Memory B cell (primary cell): ENCODE results near the gene NPR1.
"Not testable (repeated sequence)": the region's sequence is repeated elsewhere in the genome, so short reads cannot be mapped to it uniquely, and the experiment has no call there.

Experiments
- ATAC-seq: fragments of 150-1000 bp; cut with Tn5 transposase; 2 replicates; pipeline ENCODE4 v1.10.0; 2021; ENCODE audit warnings: low read depth, mild to moderate bottlenecking, moderate library complexity
- DNase-seq, 2 donors: peaks; one replicate each; pipeline ENCODE4 v3.0.0; 2022; ENCODE audit warnings: low spot score in 2 of 2
- H3K27ac Mint-ChIP-seq: one replicate; pipeline ENCODE4 v1.8.0; 2022; ENCODE audit warnings: mild to moderate bottlenecking, moderate library complexity, mixed read lengths
- H3K27me3 Mint-ChIP-seq: one replicate; pipeline ENCODE4 v1.8.0; 2022; ENCODE audit warnings: mixed read lengths
- H3K36me3 Mint-ChIP-seq: one replicate; pipeline ENCODE4 v1.8.0; 2022; ENCODE audit warnings: mild to moderate bottlenecking, mixed read lengths
- H3K4me1 Mint-ChIP-seq: one replicate; pipeline ENCODE4 v1.8.0; 2022; ENCODE audit warnings: mixed read lengths
- H3K4me3 Mint-ChIP-seq: one replicate; pipeline ENCODE4 v1.8.0; 2022; ENCODE audit warnings: mild to moderate bottlenecking, moderate library complexity, mixed read lengths
- H3K9me3 Mint-ChIP-seq: one replicate; pipeline ENCODE4 v1.8.0; 2022; ENCODE audit warnings: mixed read lengths

Gene NPR1

DNA sequence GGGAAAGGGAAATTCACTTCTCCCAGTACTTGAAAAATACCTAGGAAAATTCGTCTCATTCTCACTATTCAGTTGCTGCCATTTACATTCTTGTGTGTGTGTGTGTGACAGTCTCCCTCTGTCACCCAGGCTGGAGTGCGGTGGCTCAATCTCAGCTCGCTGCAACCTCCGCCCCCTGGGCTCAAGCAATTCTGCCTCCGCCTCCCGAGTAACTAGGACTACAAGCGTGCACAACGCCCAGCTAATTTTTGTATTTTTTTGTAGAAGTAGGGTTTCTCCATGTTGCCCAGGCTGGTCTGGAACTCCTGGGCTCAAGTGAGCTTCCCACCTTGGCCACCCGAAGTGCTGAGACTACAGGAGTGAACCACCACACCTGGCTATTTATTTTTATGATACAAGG, 18.8 kb upstream of the NPR1 start:
- Mint-ChIP-seq H3K4me1 (peaks cover 2% of the 10 kb centered on the region), H3K9me3 (no peaks in the 10 kb centered on the region), H3K27ac (peak overlapping the region; percentile 60), H3K36me3 (peaks cover 8% of the 10 kb centered on the region), H3K4me3 (peak overlapping the region; percentile 90), H3K27me3 (no peaks in the 10 kb centered on the region)
- DNase-seq (no peak), ATAC-seq (no peak)

DNA sequence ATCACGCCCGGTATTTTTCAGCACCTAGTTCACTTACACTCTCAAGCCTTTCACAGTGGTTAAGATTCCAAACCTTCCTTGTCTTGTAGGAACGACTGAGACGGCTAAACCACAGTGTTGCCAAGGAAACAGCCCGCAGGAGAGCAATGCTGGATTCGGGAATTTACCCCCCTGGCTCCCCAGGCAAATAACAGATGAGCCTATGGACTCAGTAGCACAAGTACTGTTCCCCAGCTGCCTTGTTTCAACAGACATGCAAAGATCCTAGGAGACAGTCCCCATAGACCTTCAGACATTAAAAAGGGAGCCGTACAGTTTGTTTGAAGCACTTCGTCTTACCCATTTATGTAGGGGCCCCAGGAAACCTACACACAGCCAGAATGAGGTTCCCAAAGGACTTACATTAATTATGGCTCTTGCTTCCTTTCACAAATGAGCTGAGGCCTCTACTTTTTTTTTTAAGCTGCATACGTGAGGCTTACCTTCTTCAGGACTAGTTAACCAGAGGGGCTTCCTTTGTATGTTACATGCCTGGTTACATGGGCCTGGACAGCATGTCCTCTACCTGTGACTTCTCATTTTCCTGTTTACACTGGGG, 17.3 kb upstream of the NPR1 start:
- Mint-ChIP-seq H3K27ac (no peak overlapping the region), H3K36me3 (peaks cover 17% of the 10 kb centered on the region), H3K27me3 (no peaks in the 10 kb centered on the region), H3K9me3 (no peaks in the 10 kb centered on the region), H3K4me3 (no peak overlapping the region), H3K4me1 (peaks cover 2% of the 10 kb centered on the region)
- ATAC-seq (no peak), DNase-seq (no peak)

DNA sequence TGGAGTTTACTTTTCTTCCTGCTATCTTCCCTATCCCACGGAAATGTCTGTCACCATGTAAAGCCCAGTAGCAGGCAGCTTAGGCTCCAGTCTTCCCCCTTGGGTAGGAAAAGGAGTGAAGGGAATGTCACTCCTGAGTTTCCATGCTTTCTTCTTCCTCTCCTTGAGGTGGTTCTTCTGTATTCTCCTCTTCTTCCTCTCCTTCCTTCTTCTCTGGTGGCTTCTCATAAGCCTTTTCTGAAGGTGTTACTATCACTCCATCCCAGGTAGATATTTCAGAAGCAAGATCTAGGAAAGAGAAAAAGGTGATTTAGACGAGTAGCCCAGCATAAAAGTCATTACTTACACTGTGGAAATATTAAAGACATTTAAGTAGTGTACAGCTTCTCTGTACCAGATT, 16.2 kb upstream of the NPR1 start:
- H3K9me3 Mint-ChIP-seq, result no peaks in the 10 kb centered on the region
- ATAC-seq (no peak), DNase-seq (no peak)
- peaks cover 2% of the 10 kb centered on the region for H3K4me1 Mint-ChIP-seq
- no peak overlapping the region for H3K27ac Mint-ChIP-seq
- no peaks in the 10 kb centered on the region for H3K27me3 Mint-ChIP-seq
- H3K4me3 Mint-ChIP-seq, result no peak overlapping the region
- H3K36me3 Mint-ChIP-seq, result peaks cover 17% of the 10 kb centered on the region

DNA sequence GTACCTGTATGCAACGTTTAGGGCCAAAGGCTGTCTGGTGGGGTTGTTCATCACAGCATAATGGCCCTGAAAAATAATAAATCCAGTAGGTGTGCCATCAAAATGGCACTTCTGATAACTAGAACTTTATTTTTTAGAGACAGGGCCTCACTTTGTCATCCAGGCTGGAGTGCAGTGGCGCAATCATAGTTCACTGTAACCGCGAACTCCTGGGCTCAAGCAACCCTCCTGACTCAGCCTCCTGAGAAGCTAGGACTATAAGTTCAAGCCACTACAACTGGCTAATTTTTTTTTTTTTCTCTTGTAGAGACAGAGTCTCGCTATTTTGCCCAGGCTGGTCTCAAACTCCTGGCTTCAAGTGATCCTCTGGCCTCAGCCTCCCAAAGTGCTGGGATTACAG, 15.3 kb upstream of the NPR1 start:
- Mint-ChIP-seq H3K4me1 (peaks cover 4% of the 10 kb centered on the region), H3K27me3 (no peaks in the 10 kb centered on the region), H3K4me3 (no peak overlapping the region), H3K27ac (no peak overlapping the region), H3K9me3 (no peaks in the 10 kb centered on the region), H3K36me3 (peaks cover 25% of the 10 kb centered on the region)
- DNase-seq, result no peak
- ATAC-seq, result no peak

DNA sequence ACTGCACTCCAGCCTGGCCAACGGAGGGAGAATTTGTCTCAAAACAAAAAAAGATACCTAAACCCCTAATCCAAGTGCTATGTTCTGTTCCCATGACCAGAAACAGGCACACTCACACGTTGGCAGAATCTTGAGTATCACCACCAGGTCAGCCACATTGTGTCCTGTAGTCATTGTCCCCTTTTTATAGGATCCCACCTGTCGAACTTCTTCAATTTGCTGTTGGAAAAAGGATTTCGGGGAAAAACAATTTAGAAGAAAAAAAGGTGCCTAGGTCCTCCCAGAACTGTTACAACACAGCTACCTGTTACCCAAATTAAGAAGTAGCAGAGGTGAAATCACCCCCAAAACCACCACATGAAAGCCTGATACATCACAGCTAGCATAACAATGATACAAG, 11.0 kb upstream of the NPR1 start:
- no peak for ATAC-seq
- peaks cover 28% of the 10 kb centered on the region for H3K36me3 Mint-ChIP-seq
- no peak overlapping the region for H3K27ac Mint-ChIP-seq

DNA sequence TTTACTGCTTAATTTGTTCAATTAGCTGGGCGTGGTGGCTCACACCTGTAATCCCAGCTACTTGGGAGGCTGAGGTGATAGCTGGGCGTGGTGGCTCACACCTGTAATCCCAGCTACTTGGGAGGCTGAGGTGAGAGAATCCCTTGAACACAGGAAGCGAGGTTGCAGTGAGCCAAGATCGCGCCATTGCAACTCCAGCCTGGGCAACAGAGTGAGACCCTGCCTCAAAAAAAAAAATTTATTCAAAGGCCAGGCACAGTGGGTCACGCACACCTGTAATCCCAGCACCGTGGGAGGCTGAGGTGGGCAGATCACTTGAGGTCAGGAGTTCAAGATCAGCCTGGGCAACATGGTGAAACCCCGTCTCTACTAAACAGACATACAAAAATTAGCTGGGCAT, 9.8 kb upstream of the NPR1 start:
- H3K4me3 Mint-ChIP-seq, H3K9me3 Mint-ChIP-seq, ATAC-seq, DNase-seq, H3K27me3 Mint-ChIP-seq, H3K27ac Mint-ChIP-seq: not testable (repeated sequence)
- H3K4me1 Mint-ChIP-seq, result peaks cover 15% of the 10 kb centered on the region
- peaks cover 28% of the 10 kb centered on the region for H3K36me3 Mint-ChIP-seq

More for the DNA sequence above, 11.0 kb upstream of the NPR1 start:
- Mint-ChIP-seq H3K4me3 (no peak overlapping the region), H3K9me3 (no peaks in the 10 kb centered on the region), H3K4me1 (peaks cover 15% of the 10 kb centered on the region), H3K27me3 (no peaks in the 10 kb centered on the region)
- no peak for DNase-seq

DNA sequence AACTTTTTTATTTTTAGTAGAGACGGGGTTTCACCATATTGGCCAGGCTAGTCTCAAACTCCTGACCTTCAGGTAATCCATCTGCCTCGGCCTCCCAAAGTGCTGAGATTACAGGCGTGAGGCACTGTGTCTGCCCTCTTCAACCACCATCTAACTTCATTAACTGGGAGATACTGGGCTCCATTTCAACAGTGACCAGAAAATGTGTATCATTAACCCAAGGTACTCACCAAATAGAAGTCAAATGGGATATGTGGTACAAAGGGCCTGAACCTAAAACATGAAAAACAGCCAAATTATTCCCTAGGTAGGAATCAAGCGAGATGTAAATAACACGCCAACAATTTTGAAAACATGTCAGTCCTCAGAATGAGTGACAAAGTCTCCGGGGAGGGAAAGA, 8.9 kb upstream of the NPR1 start:
- peaks cover 22% of the 10 kb centered on the region for H3K36me3 Mint-ChIP-seq
- no peaks in the 10 kb centered on the region for H3K9me3 Mint-ChIP-seq
- peaks cover 15% of the 10 kb centered on the region for H3K4me1 Mint-ChIP-seq
- H3K4me3 Mint-ChIP-seq, result no peak overlapping the region
- no peaks in the 10 kb centered on the region for H3K27me3 Mint-ChIP-seq
- H3K27ac Mint-ChIP-seq, result no peak overlapping the region
- ATAC-seq, result no peak
- DNase-seq, result no peak

DNA sequence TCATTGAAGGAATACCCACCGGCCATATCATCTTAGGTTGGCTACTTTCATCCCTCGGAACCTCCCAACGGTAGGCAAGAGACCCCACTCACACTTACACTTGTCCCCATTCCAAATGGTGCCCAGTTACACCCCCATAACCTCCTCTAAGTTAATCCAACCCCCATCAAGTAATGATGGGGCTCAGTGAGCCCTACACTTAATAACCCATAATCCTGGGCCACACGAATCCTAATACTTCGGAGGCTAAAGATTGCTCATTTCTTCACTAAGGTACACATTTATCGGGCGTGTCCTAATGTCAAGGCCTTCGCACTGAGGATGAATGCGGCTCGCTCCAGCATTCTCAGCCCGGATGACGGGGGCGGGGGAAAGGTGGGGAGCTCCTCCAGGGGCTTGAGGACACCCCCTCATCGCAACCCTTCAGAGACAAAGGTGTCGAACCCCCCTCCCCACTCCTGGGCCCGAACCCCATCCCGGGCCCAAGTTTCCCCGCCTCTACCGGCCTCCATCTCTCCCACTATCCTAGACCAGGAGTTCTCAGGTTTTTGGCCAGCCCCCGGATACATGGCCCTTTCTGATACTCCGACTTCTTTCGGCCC, 8.1 kb upstream of the NPR1 start:
- ATAC-seq, result peak; percentile 0
- no peaks in the 10 kb centered on the region for H3K27me3 Mint-ChIP-seq
- peaks cover 15% of the 10 kb centered on the region for H3K4me1 Mint-ChIP-seq
- H3K27ac Mint-ChIP-seq, result no peak overlapping the region
- peaks cover 15% of the 10 kb centered on the region for H3K36me3 Mint-ChIP-seq
- DNase-seq, result no peak
- H3K4me3 Mint-ChIP-seq, result no peak overlapping the region
- no peaks in the 10 kb centered on the region for H3K9me3 Mint-ChIP-seq

DNA sequence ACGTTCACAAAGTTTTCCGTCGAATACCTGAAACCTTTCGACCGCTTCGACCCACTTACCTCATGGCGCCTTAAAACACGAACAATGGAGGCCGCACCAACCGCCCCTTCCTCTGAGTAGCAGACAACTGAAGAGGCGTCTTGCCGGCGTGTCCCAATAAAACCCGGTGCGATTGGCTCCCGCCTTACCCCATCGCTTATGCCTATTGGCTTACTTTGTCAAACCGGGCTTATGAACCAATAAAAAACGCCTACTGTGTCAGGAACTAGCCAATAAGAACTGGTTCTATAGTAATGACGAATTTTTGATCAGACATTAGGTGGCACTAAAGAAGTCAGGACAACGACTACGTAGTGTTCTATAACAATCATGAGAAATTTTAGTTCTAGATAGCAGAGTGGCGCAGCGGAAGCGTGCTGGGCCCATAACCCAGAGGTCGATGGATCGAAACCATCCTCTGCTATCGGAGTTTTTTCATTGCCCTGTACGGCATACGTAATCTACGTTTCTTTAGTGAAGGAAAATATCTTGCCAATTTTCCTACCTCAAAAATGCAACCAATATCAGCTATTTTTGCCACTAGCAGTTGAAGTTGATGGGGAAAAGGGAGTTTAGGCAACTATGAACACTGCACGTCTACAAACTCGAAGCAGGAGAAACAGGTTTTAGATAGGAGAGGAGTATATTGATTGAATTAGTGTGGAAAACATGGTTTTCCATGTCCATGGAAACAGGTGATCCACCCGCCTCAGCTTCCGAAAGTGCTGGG, 7.4 kb upstream of the NPR1 start, which contains the start of gene ILF2:
Gene ILF2, minus strand, starts transcription at position 135 of the 769 bp plus-strand sequence. Its CDS starts 71 bp downstream, at position 64.
- Mint-ChIP-seq H3K9me3 (no peaks in the 10 kb centered on the region), H3K36me3 (peaks cover 13% of the 10 kb centered on the region), H3K27ac (no peak within 1 kb of the TSS), H3K4me3 (no peak within 1 kb of the TSS), H3K27me3 (no peaks in the 10 kb centered on the region), H3K4me1 (peaks cover 15% of the 10 kb centered on the region)
- peak; percentile 91 to 98 for DNase-seq
- peak; percentile 88 for ATAC-seq

DNA sequence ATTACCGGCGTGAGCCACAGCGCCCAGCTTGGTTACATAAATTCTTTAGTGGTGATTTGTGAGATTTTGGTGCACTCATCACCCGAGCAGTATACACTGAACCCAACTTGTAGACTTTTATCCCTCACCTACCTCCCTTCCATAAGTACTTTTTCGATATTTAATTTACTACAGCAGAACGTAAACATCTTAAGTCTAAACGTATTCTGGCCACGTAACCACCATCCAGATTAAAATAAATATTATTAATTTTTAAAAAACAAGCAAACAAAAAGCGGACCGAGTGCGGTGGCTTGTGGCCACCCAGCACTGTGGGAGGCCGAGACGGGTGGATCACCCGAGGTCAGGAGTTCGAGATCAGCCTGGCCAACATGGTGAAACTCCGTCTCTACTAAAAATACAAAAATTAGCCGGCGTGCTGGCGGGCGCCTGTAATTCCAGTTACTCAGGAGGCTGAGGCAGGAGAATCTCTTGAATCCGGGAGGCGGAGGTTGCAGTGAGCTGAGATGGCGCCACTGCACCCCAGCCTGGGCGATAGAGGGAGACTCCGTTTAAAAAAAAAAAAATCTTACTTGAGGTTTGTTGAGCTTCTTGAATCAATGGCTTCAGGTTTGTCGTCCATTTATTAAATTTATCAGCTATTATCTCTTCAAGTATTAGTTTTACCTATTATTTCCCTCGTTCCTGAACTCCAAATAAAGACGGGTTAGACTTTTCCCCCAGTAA, 6.7 kb upstream of the NPR1 start:
- H3K4me3 Mint-ChIP-seq, H3K27ac Mint-ChIP-seq, H3K9me3 Mint-ChIP-seq, H3K27me3 Mint-ChIP-seq: not testable (repeated sequence)
- ATAC-seq (peak; percentile 25), DNase-seq (peak; percentile 32 to 56)
- H3K4me1 Mint-ChIP-seq, result peaks cover 15% of the 10 kb centered on the region
- H3K36me3 Mint-ChIP-seq, result peaks cover 13% of the 10 kb centered on the region

DNA sequence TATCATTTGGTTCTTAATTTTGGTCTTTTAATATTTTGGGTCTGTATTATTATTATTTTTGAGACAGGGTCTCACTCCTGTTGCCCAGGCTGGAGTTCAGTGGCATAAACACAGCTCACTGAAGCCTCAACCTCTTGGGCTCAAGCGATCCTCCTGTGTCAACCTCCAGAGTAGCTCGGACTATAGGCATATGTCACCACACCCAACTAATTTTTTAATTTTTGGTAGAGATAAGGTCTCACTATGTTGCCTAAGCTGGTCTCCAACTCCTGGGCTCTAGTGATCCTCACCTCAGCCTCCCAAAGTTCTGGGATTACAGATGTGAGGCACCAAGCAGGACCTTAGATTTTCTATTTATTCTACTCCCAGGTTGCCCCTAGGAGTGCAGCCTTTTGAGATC, 5.0 kb upstream of the NPR1 start:
- Mint-ChIP-seq H3K27ac (peak overlapping the region; percentile 87), H3K36me3 (peaks cover 2% of the 10 kb centered on the region), H3K4me1 (peaks cover 23% of the 10 kb centered on the region), H3K4me3 (peak overlapping the region; percentile 56), H3K9me3 (no peaks in the 10 kb centered on the region), H3K27me3 (peaks cover 14% of the 10 kb centered on the region)
- no peak for ATAC-seq
- DNase-seq, result no peak

DNA sequence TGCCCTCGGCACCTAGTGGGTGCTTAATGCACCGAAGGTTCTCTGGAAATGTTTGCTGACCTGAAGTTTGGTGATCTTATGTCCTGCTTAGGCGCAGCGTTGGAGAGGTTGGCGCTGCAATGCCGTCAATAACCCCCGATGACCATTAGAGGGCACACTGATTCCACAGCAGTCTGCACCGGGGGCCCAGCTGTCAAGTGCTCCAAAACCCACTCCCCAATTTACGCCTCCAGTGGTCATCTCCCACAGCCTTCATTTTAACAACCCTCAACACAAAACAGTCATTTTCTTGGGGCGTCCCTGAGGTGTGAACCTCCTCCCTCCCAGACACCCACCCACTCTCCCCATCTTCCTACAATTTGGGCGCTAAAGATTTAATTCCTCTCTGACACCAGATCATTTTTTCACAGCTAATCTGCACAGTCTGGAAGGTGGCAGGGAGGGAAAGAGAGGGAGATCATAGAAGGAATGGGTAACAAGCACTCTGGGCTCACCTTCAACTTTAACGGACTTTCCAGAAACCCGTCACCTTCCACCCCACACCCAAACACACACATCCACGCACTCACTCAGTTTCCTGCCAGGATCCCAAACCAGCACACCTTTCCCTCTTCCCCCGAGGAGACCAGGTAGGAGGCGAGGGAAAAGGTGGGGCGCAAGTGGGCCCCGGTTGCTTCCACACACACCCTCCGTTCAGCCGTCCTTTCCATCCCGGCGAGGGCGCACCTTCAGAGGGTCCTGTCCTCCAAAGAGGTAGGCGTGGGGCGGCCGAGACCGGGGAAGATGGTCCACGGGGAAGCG, 570 bp upstream of the NPR1 start:
- Mint-ChIP-seq H3K27ac (no peak overlapping the region), H3K36me3 (no peaks in the 10 kb centered on the region), H3K27me3 (peaks cover 30% of the 10 kb centered on the region), H3K4me3 (peak overlapping the region; percentile 87), H3K9me3 (no peaks in the 10 kb centered on the region), H3K4me1 (peaks cover 22% of the 10 kb centered on the region)
- DNase-seq (peak; percentile 48 to 58), ATAC-seq (peak; percentile 51)

DNA sequence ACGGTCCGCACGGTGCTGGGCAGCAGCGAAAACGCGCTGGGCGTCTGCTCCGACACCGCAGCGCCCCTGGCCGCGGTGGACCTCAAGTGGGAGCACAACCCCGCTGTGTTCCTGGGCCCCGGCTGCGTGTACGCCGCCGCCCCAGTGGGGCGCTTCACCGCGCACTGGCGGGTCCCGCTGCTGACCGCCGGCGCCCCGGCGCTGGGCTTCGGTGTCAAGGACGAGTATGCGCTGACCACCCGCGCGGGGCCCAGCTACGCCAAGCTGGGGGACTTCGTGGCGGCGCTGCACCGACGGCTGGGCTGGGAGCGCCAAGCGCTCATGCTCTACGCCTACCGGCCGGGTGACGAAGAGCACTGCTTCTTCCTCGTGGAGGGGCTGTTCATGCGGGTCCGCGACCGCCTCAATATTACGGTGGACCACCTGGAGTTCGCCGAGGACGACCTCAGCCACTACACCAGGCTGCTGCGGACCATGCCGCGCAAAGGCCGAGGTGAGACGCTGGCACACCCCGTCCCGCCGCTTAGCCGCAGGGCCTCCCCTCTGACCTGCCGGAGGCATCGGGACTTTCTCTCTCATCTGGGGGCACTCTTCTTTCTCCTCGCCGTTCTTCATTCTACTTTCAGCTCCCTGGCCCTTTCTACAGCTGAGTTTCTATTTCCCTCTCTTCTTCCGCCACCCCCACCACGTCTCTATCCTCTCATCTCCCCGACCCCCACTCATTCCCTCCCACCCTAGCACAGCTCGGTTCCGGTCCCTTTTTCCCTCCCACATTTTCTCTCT, 1.0 kb downstream of the NPR1 start:
- peak overlapping the region; percentile 2 for H3K27ac Mint-ChIP-seq
- H3K36me3 Mint-ChIP-seq, result no peaks in the 10 kb centered on the region

More for the DNA sequence above, 1.0 kb downstream of the NPR1 start:
- ATAC-seq (peak; percentile 69), DNase-seq (peak; percentile 26 to 55)
- H3K27me3 Mint-ChIP-seq, result peaks cover 37% of the 10 kb centered on the region
- no peaks in the 10 kb centered on the region for H3K9me3 Mint-ChIP-seq
- H3K4me1 Mint-ChIP-seq, result peaks cover 22% of the 10 kb centered on the region
- peak overlapping the region; percentile 87 for H3K4me3 Mint-ChIP-seq
